Cardiac fibroblast (primary cell): ENCODE results near the gene CD81.
"Not testable (repeated sequence)": the region's sequence is repeated elsewhere in the genome, so short reads cannot be mapped to it uniquely, and the experiment has no call there.

Experiments
- DNase-seq, 2 donors: peaks; one replicate each; pipeline versions ENCODE4 v3.0.0 to v3.0.0-alpha.2; 2010; ENCODE audit warnings: low read depth in 2 of 2
- H3K4me3 ChIP-seq, 2 donors: replicated peaks in 1 of 2; 1 replicate in 1 of 2; 2 replicates in 1 of 2; pipeline ENCODE4 v1.5.1; 2011; ENCODE audit warnings: low read depth in 2 of 2, low read length in 2 of 2, mild to moderate bottlenecking in 2 of 2, moderate library complexity in 1 of 2
- CTCF ChIP-seq: IDR thresholded peaks from one replicate; pipeline ENCODE4 v1.5.1; 2011; ENCODE audit warnings: low read depth, mild to moderate bottlenecking, low read length, inconsistent platforms

Gene CD81

GRCh38 chr11:2348986-2349385 lies 28.1 kb upstream of the CD81 start:
- H3K4me3 ChIP-seq, result no peak overlapping the region
- DNase-seq, result peak; percentile 32 to 36
- no peak for TF ChIP-seq CTCF

- no peak for DNase-seq
- H3K4me3 ChIP-seq, result no peak overlapping the region
- TF ChIP-seq CTCF, result no peak
These were observed 25.4 kb upstream of the CD81 start for GRCh38 chr11:2351701-2352100.

- no peak for DNase-seq
These were observed 24.7 kb upstream of the CD81 start for GRCh38 chr11:2352420-2352819.

DNA sequence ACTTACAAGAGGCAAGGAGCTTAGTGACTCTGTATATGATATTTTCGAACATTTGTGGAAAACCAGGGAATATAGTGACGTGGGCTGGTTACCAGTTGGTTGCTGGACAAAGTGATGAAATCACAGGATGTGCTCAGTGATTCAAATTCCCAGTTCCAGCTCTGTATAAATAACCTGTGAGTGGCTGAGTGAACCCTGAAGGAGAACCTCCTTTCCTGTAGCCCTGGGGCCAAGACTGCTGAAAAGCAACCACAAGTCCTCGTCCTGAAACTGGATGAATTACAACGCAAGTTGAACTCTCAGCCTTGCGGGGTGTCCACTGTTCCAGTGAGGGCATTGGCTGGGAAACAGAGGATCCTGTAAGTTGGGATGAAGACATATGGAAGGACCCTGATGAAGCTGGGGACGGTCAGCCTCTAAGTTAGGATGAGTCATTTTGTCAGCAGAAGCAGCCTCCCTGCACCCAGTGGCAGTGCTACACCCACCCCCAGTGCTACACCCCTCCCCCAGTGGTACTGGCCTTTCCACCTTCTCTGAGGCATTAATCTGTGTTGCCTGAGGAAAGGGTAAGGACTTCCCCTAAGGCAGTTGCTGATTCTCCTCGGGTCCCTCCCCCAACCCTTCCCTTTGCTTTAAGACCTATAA lies 22.0 kb upstream of the CD81 start:
- peak; percentile 21 to 42 for DNase-seq
- no peak for TF ChIP-seq CTCF
- H3K4me3 ChIP-seq, result no peak overlapping the region

More at GRCh38 chr11:2352420-2352819, 24.7 kb upstream of the CD81 start:
- no peak overlapping the region for H3K4me3 ChIP-seq
- no peak for TF ChIP-seq CTCF

DNA sequence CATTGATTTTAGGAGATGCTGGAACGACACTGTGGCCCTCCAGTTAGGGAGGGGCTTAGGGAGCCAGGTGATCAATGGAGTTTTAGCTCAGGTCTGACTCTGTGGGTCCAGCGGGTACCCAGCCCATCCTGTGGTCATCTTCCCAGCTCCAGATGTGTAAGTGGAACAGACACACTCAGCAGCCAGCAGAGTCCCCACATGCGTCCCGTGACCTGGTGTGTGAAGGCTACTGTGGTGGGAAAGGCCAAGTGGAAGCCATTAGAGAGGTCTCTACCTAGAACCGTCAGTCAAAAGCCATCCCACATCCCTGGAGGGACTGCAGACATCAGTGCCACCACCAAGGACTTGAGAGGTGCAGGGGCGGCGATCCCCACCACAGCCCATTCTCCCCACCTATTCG lies 19.9 kb upstream of the CD81 start:
- no peak for DNase-seq
- TF ChIP-seq CTCF, result no peak
- H3K4me3 ChIP-seq, result no peak overlapping the region

DNA sequence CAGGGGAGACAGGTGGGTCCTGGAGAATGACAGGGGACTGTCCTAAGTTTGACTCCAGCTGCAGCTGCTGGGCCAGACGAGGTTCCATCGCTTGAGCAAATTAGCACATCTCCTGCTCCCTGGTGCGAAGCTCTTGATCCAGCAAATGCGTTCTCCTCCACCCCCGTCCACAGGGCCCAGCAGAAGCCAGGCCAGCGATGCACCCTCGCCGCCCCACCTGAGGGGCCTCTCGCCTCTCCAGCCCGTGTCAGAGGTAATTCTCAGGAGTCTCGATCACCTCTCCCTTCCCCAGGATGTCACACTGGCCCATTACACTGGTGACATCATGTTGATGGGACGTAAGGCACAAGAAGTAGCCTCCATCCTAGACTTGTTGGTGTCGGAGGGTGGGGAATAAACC lies 19.5 kb upstream of the CD81 start:
- H3K4me3 ChIP-seq, DNase-seq: not testable (repeated sequence)

GRCh38 chr11:2358754-2359442 lies 18.2 kb upstream of the CD81 start:
- no peak overlapping the region for H3K4me3 ChIP-seq
- no peak for TF ChIP-seq CTCF
- no peak for DNase-seq
